GM12865 (cell line): ENCODE results near the gene DBI.
"Not testable (repeated sequence)": the region's sequence is repeated elsewhere in the genome, so short reads cannot be mapped to it uniquely, and the experiment has no call there.

Source experiments
- DNase-seq: peaks from one replicate; pipeline ENCODE4 v3.0.0; 2010; ENCODE audit warnings: low read depth
- H3K4me3 ChIP-seq: 2 replicates; pipeline ENCODE4 v1.5.1; 2011; ENCODE audit warnings: mild to moderate bottlenecking, low read depth, low read length, control low read depth
- TF ChIP-seq, protein P1 (sequence below): IDR thresholded peaks from 2 replicates; pipeline ENCODE4 v1.5.1; 2011; ENCODE audit warnings: low read length, control low read depth, low read depth, inconsistent platforms; ENCODE audit not compliant: insufficient read depth; ENCODE audit errors: missing control alignments

The DBI gene

DNA sequence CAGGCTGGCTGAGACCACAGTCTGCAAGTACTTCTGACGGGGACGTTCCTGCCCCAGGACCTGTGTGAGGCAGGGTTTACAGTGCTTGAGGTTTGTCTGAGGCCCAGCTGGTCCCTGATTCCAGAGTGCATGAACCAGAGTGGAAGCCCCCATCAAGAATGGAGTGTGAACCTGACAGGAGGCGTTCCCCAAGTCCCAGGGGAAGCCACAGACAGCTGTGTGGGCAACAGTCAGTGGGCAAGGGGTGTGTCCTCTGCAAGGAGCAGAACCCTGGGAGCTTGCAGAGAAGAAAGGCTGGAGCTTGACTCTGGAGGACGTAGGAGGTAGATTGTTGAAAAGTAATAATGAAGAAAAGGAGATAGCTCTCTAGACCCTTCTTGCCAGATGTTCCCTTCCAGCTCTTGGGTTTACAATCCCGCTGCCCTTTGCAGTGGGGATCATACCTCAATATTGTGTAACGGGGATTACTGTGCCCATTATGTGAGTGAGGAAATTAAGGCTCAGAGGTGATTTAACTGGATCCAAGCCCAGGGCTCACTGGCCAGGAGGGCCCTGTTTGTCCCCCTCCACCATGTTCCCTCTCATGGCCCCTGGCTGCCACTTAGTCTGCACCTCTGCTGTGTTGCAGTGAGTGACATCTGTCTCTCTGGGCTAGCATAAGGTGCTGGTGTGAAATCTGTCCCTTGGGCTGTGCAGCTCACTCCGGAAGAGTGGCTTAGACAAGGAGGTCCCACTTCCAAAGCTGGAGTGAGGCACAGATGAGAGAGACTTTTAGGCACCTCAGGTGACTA lies 6.2 kb downstream of the DBI start:
- no peak overlapping the region for H3K4me3 ChIP-seq
- TF ChIP-seq, protein P1, sequence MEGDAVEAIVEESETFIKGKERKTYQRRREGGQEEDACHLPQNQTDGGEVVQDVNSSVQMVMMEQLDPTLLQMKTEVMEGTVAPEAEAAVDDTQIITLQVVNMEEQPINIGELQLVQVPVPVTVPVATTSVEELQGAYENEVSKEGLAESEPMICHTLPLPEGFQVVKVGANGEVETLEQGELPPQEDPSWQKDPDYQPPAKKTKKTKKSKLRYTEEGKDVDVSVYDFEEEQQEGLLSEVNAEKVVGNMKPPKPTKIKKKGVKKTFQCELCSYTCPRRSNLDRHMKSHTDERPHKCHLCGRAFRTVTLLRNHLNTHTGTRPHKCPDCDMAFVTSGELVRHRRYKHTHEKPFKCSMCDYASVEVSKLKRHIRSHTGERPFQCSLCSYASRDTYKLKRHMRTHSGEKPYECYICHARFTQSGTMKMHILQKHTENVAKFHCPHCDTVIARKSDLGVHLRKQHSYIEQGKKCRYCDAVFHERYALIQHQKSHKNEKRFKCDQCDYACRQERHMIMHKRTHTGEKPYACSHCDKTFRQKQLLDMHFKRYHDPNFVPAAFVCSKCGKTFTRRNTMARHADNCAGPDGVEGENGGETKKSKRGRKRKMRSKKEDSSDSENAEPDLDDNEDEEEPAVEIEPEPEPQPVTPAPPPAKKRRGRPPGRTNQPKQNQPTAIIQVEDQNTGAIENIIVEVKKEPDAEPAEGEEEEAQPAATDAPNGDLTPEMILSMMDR: no peak
- DNase-seq: no peak

DNA sequence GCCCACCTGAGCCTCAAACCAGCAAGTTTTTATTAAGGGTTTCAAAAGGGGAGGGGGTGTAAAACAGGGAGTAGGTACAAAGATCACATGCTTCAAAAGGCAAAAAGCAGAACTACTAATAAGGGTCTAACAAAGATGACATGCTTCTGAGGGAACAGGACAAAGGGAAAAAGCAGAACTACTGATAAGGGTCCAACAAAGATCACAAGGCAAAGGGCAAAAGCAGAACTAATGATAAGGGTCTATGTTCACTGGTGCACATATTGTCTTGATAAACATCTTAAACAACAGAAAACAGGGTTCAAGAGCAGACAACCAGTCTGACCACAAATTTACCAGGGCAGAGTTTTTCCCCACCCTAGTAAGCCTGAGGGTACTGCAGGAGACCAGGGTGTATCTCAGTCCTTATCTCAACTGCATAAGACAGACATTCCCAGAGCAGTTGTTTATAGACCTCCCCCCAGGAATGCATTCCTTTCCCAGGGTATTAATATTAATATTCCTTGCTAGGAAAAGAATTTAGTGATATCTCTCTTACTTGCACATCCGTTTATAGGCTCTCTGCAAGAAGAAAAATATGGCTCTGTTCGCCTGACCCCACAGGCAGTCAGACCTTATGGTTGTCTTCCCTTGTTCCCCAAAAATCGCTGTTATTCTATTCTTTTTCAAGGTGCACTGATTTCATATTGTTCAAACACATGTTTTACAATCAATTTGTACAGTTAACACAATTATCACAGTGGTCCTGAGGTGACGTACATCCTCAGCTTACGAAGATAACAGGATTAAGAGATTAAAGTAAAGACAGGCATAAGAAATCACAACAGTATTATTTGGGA lies 7.3 kb downstream of the DBI start:
- H3K4me3 ChIP-seq, DNase-seq: not testable (repeated sequence)

- H3K4me3 ChIP-seq, DNase-seq: not testable (repeated sequence)
These were observed 9.6 kb downstream of the DBI start for GRCh38 chr2:119376406-119376805.

DNA sequence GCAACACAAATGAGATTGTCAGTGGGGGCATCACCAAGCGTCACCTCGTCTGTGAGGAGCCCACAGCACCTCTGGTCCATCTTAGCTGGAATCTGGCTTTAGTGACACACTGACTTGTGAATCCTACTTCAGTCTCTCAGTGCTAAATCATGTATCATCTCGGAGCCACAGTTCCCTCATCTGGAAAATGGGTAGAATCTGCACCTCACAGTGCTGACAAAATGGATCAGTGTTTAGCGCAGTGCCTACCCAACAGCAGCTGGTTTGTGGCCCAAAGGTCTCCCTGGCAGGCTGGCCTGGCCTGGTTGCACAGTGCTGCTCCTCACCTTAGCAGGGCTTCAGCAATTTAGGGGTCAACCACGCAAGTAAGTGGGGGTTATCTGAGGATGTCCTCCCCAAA lies 10.0 kb downstream of the DBI start:
- H3K4me3 ChIP-seq: no peak overlapping the region
- no peak for DNase-seq
- TF ChIP-seq, protein P1: no peak

- TF ChIP-seq, protein P1: no peak
- no peak overlapping the region for H3K4me3 ChIP-seq
- DNase-seq: no peak
These were observed 10.7 kb downstream of the DBI start for GRCh38 chr2:119377294-119377992.

DNA sequence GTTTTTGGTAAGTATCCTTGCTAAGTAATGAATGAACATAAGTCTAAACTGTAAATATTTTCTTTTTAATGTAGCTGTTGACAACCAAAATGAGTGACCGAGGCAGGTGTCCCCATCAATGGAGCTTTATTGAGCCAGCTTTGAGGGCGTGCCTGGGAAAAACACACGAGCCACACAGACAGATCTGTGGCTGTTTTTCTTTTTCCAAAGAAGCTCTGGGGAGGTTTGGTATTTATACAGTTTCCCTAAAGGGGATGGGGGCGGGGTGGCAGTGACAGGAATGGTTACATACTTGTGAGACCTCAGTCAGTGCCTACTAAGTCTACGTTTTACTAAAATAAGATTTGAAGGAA lies 11.2 kb downstream of the DBI start:
- H3K4me3 ChIP-seq: no peak overlapping the region
- TF ChIP-seq, protein P1: no peak
- no peak for DNase-seq

- no peak overlapping the region for H3K4me3 ChIP-seq
- no peak for DNase-seq
- TF ChIP-seq, protein P1: no peak
These were observed 11.8 kb downstream of the DBI start for GRCh38 chr2:119378566-119378965.
